ENCODE results near the gene RHPN2.

- TF ChIP-seq EZH2phosphoT487 (IDR thresholded peaks at IDR 0.05; ENCODE audit: borderline replicate concordance): no peak
- TF ChIP-seq, protein P1, sequence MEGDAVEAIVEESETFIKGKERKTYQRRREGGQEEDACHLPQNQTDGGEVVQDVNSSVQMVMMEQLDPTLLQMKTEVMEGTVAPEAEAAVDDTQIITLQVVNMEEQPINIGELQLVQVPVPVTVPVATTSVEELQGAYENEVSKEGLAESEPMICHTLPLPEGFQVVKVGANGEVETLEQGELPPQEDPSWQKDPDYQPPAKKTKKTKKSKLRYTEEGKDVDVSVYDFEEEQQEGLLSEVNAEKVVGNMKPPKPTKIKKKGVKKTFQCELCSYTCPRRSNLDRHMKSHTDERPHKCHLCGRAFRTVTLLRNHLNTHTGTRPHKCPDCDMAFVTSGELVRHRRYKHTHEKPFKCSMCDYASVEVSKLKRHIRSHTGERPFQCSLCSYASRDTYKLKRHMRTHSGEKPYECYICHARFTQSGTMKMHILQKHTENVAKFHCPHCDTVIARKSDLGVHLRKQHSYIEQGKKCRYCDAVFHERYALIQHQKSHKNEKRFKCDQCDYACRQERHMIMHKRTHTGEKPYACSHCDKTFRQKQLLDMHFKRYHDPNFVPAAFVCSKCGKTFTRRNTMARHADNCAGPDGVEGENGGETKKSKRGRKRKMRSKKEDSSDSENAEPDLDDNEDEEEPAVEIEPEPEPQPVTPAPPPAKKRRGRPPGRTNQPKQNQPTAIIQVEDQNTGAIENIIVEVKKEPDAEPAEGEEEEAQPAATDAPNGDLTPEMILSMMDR (conservative IDR thresholded peaks at IDR 0.05; ENCODE audit: low read length): no peak
Measured at GRCh38 chr19:33063356-33063752, 1.3 kb downstream of the RHPN2 start.

Data from Loucy (cell line).